ENCODE results near the gene EPN2. TPM values are rescaled to one million over a fixed set of nuclear protein-coding genes. Genes with fewer than 3 reads are reported as not detected.

The EPN2 gene
- polyA plus RNA-seq, 1 donor (not counting 4 experiments of a cell fraction or from before 2014, with no cell fraction given): 30.2 TPM

GRCh38 chr17:19341641-19342610, 104.8 kb downstream of the EPN2 start:
- DNase-seq (ENCODE audit: low read depth, low spot score) (no peak), FAIRE-seq (no peak)
- Histone ChIP-seq H3K9me1 (ENCODE audit: control insufficient read depth, extremely low read depth, insufficient read depth, low read length) (no peaks in the 10 kb centered on the region), H3K27ac (ENCODE audit: control insufficient read depth, insufficient read depth, low read length) (no peak overlapping the region), H3K4me1 (ENCODE audit: control insufficient read depth, extremely low read depth, insufficient read depth, low read length) (peaks cover 17% of the 10 kb centered on the region), H3K27me3 (ENCODE audit: control insufficient read depth, extremely low read depth, insufficient read depth, low read length) (no peaks in the 10 kb centered on the region), H3K9me3 (ENCODE audit: control insufficient read depth, low read depth, low read length) (no peaks in the 10 kb centered on the region), H3K79me2 (ENCODE audit: control insufficient read depth, insufficient read depth, low read length) (no peaks in the 10 kb centered on the region), H4K20me1 (ENCODE audit: control insufficient read depth, extremely low read depth, insufficient read depth, low read length) (no peaks in the 10 kb centered on the region), H3K36me3 (ENCODE audit: control insufficient read depth in 2 of 2, extremely low read depth in 1 of 2, insufficient read depth in 2 of 2, low read length in 2 of 2) (no peaks in the 10 kb centered on the region), H2AFZ (ENCODE audit: control insufficient read depth, low read length) (no peak overlapping the region), H3K4me2 (ENCODE audit: control insufficient read depth, extremely low read depth, insufficient read depth, low read depth, low read length) (no peak overlapping the region), H3K9ac (ENCODE audit: control insufficient read depth, extremely low read depth, insufficient read depth, low read length) (no peak overlapping the region), H3K4me3 (ENCODE audit: control insufficient read depth in 2 of 3, extremely low read depth in 1 of 3, insufficient read depth in 2 of 3, low read depth in 1 of 3, low read length in 3 of 3) (no peak overlapping the region)
- dilution Hi-C loops (cut with MboI; ENCODE audit: extremely low pct_ligation_motif_present, low sequenced_read_pairs): no loop called here
- TF ChIP-seq CTCF (optimal IDR thresholded peaks at IDR 0.05 in 1 of 3, IDR thresholded peaks at IDR 0.05 in 1 of 3, conservative IDR thresholded peaks at IDR 0.05 in 1 of 3; ENCODE audit: extremely low read depth in 1 of 3, insufficient read depth in 2 of 3, low read length in 3 of 3): no peak
- no peak for TF ChIP-seq EZH2 (IDR thresholded peaks at IDR 0.05; ENCODE audit: low read length)

- dilution Hi-C loops (cut with MboI; ENCODE audit: extremely low pct_ligation_motif_present, low sequenced_read_pairs): no loop called here
- H3K9me3 ChIP-seq (ENCODE audit: control insufficient read depth, low read depth, low read length): no peaks in the 10 kb centered on the region
- no peak overlapping the region for H2AFZ ChIP-seq (ENCODE audit: control insufficient read depth, low read length)
- no peaks in the 10 kb centered on the region for H3K27me3 ChIP-seq (ENCODE audit: control insufficient read depth, extremely low read depth, insufficient read depth, low read length)
- no peaks in the 10 kb centered on the region for H3K79me2 ChIP-seq (ENCODE audit: control insufficient read depth, insufficient read depth, low read length)
- no peak for FAIRE-seq
- H3K4me3 ChIP-seq (ENCODE audit: control insufficient read depth in 2 of 3, extremely low read depth in 1 of 3, insufficient read depth in 2 of 3, low read depth in 1 of 3, low read length in 3 of 3): no peak overlapping the region
- TF ChIP-seq CTCF (optimal IDR thresholded peaks at IDR 0.05 in 1 of 3, IDR thresholded peaks at IDR 0.05 in 1 of 3, conservative IDR thresholded peaks at IDR 0.05 in 1 of 3; ENCODE audit: extremely low read depth in 1 of 3, insufficient read depth in 2 of 3, low read length in 3 of 3) (no peak), EZH2 (IDR thresholded peaks at IDR 0.05; ENCODE audit: low read length) (no peak)
- H3K9me1 ChIP-seq (ENCODE audit: control insufficient read depth, extremely low read depth, insufficient read depth, low read length): no peaks in the 10 kb centered on the region
- no peak overlapping the region for H3K4me2 ChIP-seq (ENCODE audit: control insufficient read depth, extremely low read depth, insufficient read depth, low read depth, low read length)
- H3K9ac ChIP-seq (ENCODE audit: control insufficient read depth, extremely low read depth, insufficient read depth, low read length): no peak overlapping the region
- DNase-seq (ENCODE audit: low read depth, low spot score): no peak
- H3K36me3 ChIP-seq (ENCODE audit: control insufficient read depth in 2 of 2, extremely low read depth in 1 of 2, insufficient read depth in 2 of 2, low read length in 2 of 2): no peaks in the 10 kb centered on the region
- no peaks in the 10 kb centered on the region for H4K20me1 ChIP-seq (ENCODE audit: control insufficient read depth, extremely low read depth, insufficient read depth, low read length)
- no peak overlapping the region for H3K27ac ChIP-seq (ENCODE audit: control insufficient read depth, insufficient read depth, low read length)
- peaks cover 25% of the 10 kb centered on the region for H3K4me1 ChIP-seq (ENCODE audit: control insufficient read depth, extremely low read depth, insufficient read depth, low read length)
Measured at GRCh38 chr17:19342611-19343255, 105.6 kb downstream of the EPN2 start.

All from keratinocyte (primary cell).